Islet of Langerhans (tissue), 1 donor: ENCODE data around the gene SERINC2.

Experiments used
- FAIRE-seq: peaks from one replicate; lab custom pipeline; 2011; peaks lifted over from hg19 to GRCh38; lab: Jason Lieb, UNC

The SERINC2 gene

DNA sequence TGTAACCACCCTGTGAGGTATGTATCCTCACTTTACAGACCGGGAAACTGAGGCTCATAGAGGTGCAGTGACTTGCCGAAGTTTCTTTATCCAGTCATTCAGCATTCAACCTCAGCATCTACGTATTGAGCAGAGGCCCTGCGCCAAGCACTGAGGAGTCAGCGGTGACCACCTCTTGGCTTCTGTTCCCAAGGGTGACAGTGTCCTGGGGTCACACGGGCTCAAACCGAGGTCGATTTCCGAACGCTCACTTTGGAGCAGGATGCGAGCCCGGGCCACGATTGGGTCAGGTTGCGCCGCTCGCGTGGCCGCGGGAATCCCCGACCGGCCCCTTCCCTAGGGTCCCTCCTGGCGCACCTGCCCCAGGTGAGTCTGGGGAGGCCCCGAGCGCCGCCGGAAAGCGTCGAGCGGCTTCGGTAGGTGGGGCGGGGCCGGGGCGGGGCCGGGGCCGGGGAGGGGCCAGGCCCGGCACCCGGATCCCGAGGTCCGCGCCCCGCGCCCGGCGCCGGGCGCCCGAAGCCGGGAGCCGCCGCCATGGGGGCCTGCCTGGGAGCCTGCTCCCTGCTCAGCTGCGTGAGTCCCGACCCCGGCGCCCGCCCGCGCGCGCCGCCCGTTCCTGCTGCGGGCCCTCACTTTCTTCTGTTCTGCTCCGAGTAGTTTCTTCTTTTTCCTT is at the start of gene SERINC2:
SERINC2 (plus strand) TSS at position 482 of the 673 bp plus-strand sequence; CDS start at position 535, 53 bp downstream.
- no peak for FAIRE-seq

- no peak for FAIRE-seq
Measured at GRCh38 chr1:31364561-31365250, 48.3 kb upstream of the SERINC2 start.

DNA sequence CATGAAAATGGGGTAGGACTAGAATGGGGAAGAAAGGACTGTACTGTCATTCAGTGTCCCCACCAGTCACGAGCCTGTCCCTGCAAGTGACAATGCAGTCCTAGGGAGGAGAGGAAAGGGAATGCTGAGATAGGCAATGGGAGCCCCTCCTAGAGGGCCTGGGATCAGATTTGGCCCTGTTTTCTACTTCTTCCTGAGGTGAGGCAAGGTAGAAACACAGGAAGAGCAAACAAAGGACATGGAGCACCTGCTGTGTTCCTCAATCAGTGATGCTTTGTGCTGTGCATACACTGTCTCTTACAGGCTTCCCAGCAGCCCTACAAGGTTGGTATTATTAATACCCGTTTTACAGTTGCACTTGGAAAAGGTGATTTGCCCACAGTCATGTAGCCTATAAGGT is 46.2 kb upstream of the SERINC2 start:
- FAIRE-seq = no peak

GRCh38 chr1:31368611-31369107 is 44.4 kb upstream of the SERINC2 start:
- no peak for FAIRE-seq

- no peak for FAIRE-seq
Measured at GRCh38 chr1:31370021-31370420, 43.0 kb upstream of the SERINC2 start.

- no peak for FAIRE-seq
Measured at GRCh38 chr1:31370565-31370964, 42.4 kb upstream of the SERINC2 start.

DNA sequence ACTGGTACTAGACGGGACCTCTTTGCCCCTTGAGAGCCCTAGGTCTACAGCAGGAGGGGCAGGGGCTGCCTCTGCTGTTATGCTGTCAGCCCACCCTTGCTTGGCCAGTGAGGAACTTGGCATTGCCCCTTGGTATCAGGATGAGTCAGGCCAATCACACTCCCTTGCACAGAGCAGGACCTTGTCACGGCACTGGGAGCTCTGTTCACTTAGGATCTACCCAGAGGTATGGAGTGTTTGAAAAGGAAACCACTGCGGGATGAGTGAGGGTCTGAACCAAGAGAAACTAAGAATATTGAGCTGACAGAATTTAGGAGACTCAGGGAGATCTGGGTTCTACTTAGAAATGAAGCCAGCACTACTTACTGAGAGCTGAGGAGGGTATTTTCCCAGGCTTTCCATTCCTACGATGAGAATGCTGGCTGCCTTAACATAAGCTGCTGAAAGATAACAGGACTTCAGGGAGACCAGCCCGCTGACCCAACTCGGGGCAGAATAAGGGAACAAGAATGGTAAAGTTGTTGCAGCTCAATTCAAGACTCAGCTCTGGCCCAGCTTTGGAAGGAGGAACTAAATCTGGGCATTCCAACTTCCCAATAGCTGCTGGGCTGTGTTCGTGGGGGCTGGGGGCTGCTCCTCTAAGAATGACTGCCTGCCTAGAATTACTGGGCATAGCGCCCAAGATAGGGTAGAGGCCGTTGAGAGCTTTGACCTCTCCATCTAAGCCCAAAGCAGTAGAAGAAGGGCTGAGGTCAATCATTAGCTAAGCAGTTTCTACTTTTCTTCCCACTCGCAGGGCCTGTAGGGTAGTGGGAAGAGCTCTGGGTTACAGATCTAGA is 41.7 kb upstream of the SERINC2 start:
- no peak for FAIRE-seq

DNA sequence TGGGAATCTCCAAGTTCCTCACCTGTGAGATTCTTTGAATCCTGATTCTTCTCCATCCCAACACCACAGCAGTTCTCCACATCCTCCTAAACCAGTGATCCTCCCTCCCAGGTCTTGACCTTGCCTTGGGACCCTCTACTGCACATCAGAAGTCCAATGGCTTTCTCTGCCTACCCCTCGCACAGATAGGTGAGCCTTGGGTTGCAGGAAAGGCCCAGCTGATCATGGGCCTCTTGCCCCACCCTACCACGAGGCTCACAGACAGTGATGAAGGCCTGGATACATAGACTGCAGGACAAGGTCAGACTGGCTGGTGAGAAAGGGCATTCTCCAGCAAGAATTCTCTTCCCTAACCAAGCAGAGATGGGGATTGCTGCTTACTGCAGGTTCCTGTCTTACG is 41.0 kb upstream of the SERINC2 start:
- no peak for FAIRE-seq

GRCh38 chr1:31372751-31373055 is 40.3 kb upstream of the SERINC2 start:
- FAIRE-seq = no peak

GRCh38 chr1:31373056-31373896 is 39.7 kb upstream of the SERINC2 start, which contains the start of gene FABP3:
Gene FABP3 (minus strand): TSS chr1:31373076. CDS start chr1:31373014, 62 bp downstream.
- no peak for FAIRE-seq

DNA sequence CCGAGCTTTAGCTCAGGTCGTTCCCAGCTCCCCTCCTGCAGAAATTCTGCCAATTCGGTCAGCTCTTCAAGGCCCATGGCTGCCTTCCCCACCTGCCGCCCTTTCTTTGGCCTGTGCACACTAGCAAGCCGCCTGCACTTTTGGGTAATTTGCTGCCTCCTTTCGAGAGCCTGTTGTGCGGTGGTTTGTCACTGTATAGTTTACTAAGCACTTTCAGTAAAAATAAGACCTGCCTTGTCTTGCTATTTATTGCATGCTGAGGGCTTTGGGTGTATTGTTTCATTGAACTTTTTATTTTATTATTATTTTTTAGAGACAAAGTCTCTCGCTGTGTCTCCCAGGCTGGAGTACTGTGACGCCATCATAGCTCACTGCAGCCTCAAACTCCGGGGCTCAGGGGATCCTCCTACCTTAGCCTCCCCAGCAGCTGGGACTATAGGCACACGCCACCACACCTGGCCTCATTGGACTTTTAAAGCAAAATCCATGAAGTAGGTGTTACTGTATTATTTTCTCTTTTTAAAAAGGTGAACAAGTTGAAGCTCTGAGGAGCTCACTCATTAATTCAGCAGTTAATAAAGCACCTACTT is 39.0 kb upstream of the SERINC2 start:
- no peak for FAIRE-seq

DNA sequence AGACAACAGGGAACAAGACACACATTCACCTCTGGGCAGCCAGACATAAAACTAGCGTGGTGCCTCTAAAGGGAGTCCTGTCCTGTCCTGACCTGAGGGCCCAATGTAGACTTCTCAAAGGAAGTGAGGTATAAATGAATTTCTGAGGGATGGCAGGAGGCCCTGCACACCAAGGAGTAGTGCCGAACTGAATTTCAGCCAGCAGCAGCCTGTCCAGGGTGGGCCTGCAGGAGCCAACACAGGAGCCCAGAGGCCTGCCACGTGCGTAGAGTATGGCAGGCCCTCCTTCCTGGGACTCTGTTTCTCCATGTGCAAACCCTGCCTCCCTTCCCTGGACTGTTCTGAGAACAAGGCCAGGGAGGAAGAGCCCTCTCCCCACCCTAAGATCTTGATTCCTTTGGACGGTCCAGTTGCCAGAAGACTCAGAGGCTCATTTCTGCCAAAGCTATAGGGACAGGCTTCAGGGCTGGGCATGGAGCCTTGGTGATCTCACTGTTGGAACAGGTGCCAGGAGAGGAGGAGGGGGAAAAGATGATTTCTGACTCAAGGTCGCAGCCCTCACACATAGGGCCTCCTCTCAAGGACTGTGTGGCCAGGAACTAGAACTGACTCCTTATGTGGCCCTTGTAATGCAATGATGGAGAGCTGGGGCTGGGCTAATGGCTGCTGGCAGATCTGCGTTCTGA is 38.4 kb upstream of the SERINC2 start:
- FAIRE-seq = no peak

DNA sequence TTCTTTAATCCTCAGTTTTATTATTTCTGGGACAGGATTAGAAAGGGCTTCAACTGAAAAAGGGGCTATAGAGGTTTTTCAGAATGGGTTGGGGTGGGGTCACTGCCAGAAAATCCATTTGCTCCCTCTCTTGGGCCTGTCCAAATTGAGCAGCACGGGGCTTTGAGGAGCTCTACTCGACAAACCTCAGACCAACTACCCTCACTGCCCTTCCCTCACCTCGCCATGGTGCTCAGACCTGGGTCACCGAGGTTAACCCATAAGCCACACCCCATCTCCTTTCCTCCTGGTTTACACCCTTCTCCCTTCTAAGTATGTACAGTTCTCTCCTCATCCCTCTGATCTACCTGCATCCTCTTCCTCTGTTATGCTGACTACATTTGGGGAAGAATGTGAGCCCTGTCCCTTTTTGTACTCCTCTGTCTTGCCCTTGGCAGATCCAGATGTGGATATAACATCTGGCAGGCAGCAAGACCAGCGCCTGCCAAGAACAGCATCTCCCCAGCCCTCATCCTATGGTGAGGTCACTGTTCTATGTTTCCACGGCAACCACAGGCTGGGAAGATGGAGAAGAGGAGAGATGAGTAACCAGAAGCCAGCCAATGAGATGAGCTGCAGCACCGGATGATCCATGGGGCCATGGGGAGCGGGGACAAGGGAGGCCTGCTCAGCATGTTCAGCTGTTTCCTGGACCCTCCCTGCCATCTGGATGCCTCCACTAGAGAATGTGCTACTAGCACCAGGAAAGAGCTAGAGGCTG is 36.5 kb upstream of the SERINC2 start:
- FAIRE-seq = no peak

- FAIRE-seq = no peak
Measured at GRCh38 chr1:31377364-31377863, 35.6 kb upstream of the SERINC2 start.

DNA sequence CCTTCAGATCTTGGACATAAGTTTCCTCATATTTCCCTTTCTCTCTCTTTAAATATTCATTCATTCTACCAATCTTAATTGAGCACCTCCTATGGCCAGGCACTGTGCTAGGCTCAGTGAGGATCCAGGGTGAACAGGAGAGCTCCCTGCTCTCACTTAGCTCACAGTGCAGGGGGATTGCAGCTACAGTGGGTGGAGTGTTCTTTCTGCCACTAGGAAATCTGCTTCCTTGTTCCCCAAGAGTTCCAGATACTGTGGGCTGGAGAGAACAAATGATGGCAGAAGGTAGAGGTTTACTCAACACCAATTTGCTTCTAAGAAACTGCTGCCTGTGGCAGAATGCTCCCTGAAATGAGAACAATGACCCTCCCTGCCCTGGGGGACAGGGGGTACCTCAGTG is 35.0 kb upstream of the SERINC2 start:
- no peak for FAIRE-seq

- FAIRE-seq = no peak
Measured at GRCh38 chr1:31380181-31380580, 32.8 kb upstream of the SERINC2 start.

- no peak for FAIRE-seq
Measured at GRCh38 chr1:31381394-31382294, 31.4 kb upstream of the SERINC2 start.

- no peak for FAIRE-seq
Measured at GRCh38 chr1:31382379-31382989, 30.5 kb upstream of the SERINC2 start.

DNA sequence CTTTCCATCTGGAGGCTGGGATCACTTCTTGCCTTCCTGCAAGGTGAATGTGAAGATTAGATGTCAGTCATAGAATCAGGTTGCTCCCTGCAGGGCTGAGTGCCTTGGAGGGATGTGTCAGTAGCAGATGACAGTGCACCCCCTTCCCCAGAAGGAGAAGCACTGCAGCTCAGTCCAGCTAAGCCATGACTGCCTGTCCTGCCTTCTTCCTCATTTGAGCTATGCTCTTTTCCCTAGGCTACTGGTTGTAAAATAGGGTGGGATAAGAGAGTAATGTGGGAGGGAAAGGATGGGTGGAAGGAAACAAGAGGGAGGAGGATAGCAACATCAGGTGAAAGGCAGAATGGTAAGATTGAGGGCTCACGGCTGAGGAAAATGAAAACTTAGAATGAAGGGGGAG is 29.0 kb upstream of the SERINC2 start:
- FAIRE-seq = no peak
